HG02623 (cell line): ENCODE measurements around the gene GREB1L.
"Not testable (repeated sequence)": the region's sequence is repeated elsewhere in the genome, so short reads cannot be mapped to it uniquely, and the experiment has no call there.

Experiments
- ATAC-seq: cut with Tn5 transposase; IDR thresholded peaks from one replicate; pipeline ENCODE4 v1.9.1; 2021; ENCODE audit warnings: moderate library complexity; ENCODE audit not compliant: unreplicated experiment

GREB1L gene

GRCh38 chr18:21303895-21304294, 61.9 kb downstream of the GREB1L start:
- no peak for ATAC-seq

- no peak for ATAC-seq
Observed at GRCh38 chr18:21305621-21306020, 63.6 kb downstream of the GREB1L start.

DNA sequence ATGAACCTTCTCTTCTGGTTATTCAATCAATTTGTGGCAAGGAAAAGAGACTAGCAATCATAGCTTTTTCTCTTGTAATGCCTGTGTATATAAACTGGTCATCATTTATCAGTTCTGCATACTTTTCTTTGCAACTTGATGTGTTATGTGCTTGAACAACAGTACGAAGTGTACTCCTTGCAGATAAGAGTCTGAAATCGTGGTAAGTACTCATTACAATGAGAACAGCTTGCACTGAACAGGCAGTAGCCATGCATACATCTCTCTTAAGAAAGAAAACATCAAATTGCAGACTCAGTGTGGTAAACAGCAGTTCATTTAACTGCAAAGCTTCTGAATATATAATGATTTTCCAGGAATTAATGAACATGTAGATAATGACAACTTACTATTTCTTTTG, 64.3 kb downstream of the GREB1L start:
- ATAC-seq: no peak

DNA sequence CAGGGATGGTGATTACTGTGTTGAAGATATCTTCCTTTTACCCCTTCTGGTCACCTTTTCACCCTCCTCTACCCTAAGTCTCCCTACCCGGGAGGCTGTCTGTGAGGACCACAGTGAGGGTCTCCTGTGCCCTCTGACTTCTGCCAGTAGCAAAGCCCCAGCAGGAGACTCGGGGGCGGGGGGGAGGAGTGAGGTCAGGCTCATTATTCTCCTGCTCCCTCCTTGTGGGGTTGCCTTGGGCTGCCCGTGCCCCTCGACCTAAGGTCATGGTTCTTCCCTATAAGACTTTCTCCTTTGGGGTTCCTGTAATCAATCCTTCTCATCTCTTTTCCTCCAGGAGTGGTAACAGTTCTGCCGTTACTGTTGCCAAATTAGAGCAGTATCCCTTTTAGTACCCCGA, 65.5 kb downstream of the GREB1L start:
- no peak for ATAC-seq

DNA sequence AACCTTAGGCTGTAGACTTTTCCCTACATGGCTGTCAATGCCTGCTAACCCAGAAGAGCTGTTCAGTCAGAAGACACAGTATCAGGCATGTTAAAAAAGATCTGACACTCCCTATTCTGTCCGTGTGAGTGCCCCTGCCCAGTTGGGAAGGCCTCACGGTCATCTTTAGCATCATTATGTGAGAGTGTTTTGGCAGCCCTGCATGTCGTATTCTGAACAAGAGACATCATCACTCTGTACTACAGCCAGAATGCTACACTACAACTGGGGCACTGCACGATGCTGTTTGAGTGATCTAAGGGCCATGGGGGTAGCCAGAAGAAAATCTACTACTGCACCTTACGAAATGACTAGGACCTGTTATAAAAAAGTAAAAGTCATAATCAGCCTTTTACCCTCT, 67.2 kb downstream of the GREB1L start:
- ATAC-seq: no peak

- ATAC-seq: not testable (repeated sequence)
Observed at GRCh38 chr18:21311980-21312379, 69.9 kb downstream of the GREB1L start.

DNA sequence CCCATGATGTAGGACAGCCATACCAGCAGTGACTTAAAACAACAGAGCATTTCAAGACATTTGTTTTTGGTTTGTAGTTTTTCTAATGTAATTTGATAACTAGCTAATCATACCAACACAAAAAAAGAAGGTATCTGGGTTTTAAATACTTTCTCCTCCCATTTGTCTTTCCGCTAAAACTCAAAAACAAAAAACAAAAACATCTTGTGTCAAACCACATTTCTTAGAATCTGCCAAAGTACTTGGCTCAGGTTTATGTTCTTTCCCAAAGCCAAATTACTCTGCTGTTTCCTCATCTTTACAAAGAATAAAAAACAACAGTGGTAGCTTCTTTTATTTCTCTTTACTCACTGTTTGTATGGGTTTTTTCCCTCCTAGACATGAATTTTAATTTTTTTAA, 71.5 kb downstream of the GREB1L start:
- ATAC-seq: no peak

- no peak for ATAC-seq
Observed at GRCh38 chr18:21314724-21315123, 72.7 kb downstream of the GREB1L start.

DNA sequence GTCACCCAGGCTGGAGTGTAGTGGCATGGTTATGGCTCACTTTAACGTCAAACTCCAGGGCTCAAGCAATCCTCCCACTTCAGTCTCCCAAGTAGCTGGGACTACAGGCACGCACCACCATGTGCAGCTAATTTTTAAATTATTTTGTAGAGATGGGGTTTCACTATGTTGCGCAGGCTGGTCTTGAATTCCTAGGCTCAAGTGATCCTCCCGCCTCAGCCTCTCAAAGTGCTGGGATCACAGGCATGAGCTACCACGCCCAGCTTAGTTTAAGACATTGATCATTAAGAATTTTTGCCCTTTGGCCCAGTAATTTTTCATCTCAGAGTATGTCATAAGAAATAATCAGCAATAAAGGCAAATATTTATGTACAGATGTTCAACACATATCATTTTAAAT, 73.1 kb downstream of the GREB1L start:
- not testable (repeated sequence) for ATAC-seq

DNA sequence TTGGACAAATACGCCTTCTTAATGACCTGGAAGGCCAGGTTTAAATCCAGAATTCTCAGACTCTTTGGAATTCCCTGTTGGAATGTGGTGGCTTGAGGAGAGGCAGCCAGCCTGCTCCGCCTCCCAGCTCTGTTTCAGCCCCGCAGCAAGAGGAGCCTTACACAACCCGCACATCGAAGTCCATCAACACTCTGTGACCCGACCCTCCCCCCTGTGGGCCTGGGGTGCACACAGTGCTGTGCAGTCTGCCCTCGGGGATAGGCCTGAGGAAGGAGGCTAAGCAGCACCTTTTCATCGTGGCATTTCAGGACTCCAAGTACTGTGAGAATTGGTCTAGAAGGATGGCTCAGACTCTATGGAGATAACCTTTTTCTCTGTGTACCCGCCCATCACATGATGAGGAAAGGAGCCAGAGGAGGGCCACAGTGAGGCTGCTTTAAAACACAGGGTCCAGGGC, 73.7 kb downstream of the GREB1L start:
- ATAC-seq: no peak

DNA sequence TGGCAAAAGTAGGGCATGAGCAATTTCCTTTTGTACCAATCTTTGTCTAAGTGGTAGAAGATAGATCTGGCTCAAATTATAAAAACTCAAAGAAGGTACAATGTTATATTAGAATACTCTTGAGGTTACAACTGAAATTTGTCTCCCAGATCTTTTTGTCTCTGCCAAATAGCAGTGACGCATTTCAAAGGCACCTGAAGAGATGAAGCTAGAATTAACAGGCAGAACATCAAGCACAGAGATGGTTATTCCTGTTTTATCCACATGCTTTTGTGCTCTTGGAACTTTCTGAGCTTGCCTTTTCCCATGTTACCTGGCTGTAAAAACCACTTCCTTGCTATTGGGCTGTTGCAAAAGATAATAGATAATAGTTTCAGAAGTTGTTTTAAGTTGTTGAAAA, 74.3 kb downstream of the GREB1L start:
- ATAC-seq: no peak

GRCh38 chr18:21321711-21322110, 79.7 kb downstream of the GREB1L start:
- no peak for ATAC-seq

GRCh38 chr18:21327101-21327500, 85.1 kb downstream of the GREB1L start:
- no peak for ATAC-seq

- ATAC-seq: no peak
Observed at GRCh38 chr18:21330122-21330701, 88.2 kb downstream of the GREB1L start.

DNA sequence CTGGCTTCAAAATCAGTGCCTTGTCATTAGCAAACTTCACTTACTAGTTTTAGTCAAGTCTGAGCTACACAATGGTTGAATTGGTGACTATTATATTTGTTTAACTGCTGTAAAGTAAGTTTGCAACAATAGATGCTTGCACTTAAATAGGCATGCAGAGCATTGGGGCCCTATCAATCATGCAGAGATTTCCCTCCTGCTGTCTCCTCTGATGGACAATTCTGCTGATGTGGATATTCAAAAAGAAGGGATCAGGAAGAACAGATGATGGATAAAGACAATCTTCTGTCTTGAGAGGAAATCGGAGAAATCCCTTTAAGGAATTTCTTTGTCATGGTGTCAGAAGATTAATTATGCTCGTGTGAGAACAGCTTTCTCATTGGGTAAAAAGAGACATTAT, 89.0 kb downstream of the GREB1L start:
- ATAC-seq: no peak

DNA sequence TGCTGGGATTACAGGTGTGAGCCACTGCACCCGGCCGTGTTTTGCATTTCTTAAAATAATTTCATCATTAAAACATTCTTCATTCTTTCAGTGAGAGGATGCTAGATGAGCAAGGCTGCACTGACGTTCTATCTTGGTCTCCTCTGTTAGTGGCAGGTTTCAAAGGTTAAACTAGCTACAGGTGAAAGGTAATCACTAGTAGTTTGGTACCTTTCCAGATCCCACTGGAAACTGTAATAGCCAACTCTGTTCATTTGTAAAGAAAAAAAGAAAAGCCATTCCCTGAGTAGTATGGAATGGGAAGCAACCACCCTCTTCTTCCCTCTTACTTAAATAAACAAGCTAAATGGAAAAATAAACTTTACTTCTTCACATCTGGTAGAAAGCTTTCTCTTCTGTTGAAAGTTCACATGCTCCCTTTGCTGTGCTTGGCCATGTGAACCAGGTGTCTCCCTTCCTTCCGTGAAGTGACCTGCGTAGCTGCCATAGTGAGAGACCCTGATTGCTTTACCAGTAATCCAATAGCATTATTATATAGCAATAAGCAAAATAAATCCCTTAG, 94.0 kb downstream of the GREB1L start:
- no peak for ATAC-seq

DNA sequence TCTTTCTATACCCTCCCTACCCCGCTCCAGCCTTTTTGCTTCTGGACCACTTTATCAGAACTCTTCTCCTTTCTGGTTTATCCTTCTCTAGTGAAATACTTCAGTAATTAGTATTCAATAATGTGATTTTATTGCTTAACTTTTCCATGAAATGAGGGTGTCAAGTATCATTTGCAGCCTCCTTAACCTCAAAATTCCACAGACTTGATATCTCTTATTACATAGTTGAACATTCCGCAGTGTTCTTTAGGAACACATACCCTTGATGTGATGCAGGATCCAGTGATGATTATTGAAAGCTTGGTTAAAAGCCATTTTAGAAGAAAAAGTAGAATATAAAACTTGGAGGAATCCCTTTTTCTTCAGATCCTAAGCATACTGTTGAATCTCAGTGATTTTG, 94.8 kb downstream of the GREB1L start:
- ATAC-seq: no peak

GRCh38 chr18:21341141-21341540, 99.1 kb downstream of the GREB1L start:
- ATAC-seq: no peak

- ATAC-seq: no peak
Observed at GRCh38 chr18:21342372-21342771, 100.3 kb downstream of the GREB1L start.

GRCh38 chr18:21344860-21345259, 102.8 kb downstream of the GREB1L start:
- no peak for ATAC-seq

DNA sequence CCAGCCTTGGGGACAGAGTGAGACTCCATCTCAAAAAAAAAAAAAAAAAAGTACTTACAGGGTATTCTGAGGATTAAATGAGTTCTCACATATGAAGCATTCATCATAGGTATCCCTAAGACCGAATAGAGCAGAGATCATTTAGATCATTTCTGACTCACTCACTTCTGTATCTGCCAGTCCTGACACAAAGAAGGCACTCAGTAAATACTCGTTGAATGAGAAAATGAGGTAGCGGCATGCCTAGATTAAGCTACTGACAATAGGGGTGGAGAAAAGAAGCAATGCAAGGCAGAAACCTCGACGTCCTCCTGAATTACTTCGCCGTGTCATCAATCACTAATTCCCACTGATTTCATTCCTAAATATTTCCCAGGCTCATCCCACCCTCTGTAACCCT, 103.8 kb downstream of the GREB1L start:
- ATAC-seq: no peak

DNA sequence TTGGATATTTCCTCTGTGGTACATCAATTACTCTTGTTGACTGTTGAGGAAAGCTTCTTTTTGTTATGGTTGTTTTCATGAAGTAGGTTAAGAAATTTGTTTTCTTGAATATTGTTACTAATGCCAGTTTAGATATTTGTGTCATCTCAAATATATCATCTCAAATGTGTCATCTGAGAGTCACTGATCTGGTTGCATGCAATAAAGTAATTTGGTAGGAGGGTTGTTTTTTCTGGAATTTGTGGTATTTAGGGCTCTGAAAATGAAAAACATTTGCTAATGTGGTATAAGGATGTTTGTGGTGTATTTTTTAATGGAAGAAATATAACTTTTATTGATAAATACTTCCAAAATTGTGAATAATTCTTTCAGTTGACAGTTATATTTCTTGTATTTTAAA, 117.7 kb downstream of the GREB1L start:
- no peak for ATAC-seq

DNA sequence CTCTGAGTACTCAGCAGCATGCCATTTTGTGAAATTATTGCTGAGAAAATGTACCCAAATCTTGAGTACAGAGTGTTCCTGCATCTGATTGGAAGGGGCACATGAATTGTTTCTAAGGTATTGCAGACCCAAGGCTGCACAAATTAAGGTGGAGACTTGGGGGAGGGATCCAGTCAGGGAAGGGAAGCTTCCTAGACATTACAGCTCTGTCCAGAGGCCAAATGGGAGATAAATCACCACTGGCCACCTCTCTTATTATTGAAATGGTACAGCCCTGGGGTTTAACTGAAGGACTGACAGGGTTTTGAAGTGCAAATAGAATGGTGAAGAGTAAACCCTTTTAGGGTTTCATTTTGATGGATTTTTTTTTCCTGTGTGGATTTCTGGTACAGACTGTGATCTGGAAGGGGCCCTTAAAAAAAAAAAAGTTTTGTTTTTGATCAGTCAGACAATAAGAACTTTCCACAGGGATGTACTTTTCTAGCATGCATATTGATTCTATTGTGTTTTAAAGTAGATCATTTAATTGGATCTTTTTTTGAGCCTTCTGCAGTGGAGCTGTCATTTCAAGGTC, 119.4 kb downstream of the GREB1L start:
- ATAC-seq: no peak
